Left lung (tissue), 10 donors: Measurements from ENCODE around the gene SAMD1. TPM values are rescaled to one million over a fixed set of nuclear protein-coding genes. Genes with fewer than 3 reads are reported as not detected.

Experiments
- ATAC-seq: fragments of 200-7000 bp; cut with Tn5 transposase; one replicate; pipeline ENCODE4 v1.9.1; 2020; ENCODE audit warnings: moderate library complexity
- DNase-seq, 4 donors: peaks; one replicate each; pipeline ENCODE4 v3.0.0-alpha.2; 2013 to 2020
- H3K27ac ChIP-seq, 2 donors: fragments of 200-600 bp; sonication (generic) in 1 of 2; one replicate each; pipeline versions ENCODE4 v1.5.0 to v1.8.0; 2020 to 2021
- H3K27me3 ChIP-seq, 2 donors: fragments of 200-600 bp; sonication (generic) in 1 of 2; one replicate each; pipeline versions ENCODE4 v1.5.0 to v1.8.0; 2020 to 2021
- H3K36me3 ChIP-seq, 2 donors: fragments of 200-600 bp; sonication (generic) in 1 of 2; one replicate each; pipeline versions ENCODE4 v1.5.0 to v1.8.0; 2020 to 2021
- H3K4me1 ChIP-seq, 2 donors: fragments of 200-600 bp; one replicate each; pipeline ENCODE4 v1.8.0; 2021
- H3K4me3 ChIP-seq, 2 donors: fragments of 200-600 bp; sonication (generic) in 1 of 2; one replicate each; pipeline versions ENCODE4 v1.5.0 to v1.8.0; 2020 to 2021; ENCODE audit warnings: mild to moderate bottlenecking in 1 of 2
- H3K9me3 ChIP-seq, 2 donors: fragments of 200-600 bp; sonication (generic) in 1 of 2; one replicate each; pipeline versions ENCODE4 v1.5.0 to v1.8.0; 2020 to 2021
- intact Hi-C, 2 donors: fragments of 100-400 bp; cut with DNase I; formaldehyde crosslinking; loops; one replicate each; pipeline versions ENCODE4 v1.11.2 to v1.14.2; 2022
- polyA plus RNA-seq, 6 donors: library from polyadenylated mRNA; unstranded; fragments of 120-200 nt; gene quantifications; one replicate each; pipeline ENCODE4 v1.2.1, GENCODE V29; 2013; ENCODE audit not compliant: insufficient read length in 6 of 6
- total RNA-seq, 2 donors: library from RNA; stranded (reverse); fragmentation: NEBNext Ultra II Directional; extraction: Animal tissue kit (Norgen Biotek cat#: 25700); gene quantifications; one replicate each; pipeline ENCODE4 v1.2.1, GENCODE V29; 2021
- TF ChIP-seq, protein P1 (sequence below), 2 donors: fragments of 200-600 bp; sonication (generic) in 1 of 2; IDR thresholded peaks; one replicate each; pipeline versions ENCODE4 v1.5.0 to v1.8.0; 2021; ENCODE audit warnings: antibody characterized with exemption in 2 of 2
- donor health status: DM: no; HTN: yes; CAD: no.
- donor health status: DM: no; HTN: no; CAD: no.

Gene SAMD1
- total and polyA plus RNA-seq, 8 donors, result 37.8 to 56.9 (median 49.0) TPM

DNA sequence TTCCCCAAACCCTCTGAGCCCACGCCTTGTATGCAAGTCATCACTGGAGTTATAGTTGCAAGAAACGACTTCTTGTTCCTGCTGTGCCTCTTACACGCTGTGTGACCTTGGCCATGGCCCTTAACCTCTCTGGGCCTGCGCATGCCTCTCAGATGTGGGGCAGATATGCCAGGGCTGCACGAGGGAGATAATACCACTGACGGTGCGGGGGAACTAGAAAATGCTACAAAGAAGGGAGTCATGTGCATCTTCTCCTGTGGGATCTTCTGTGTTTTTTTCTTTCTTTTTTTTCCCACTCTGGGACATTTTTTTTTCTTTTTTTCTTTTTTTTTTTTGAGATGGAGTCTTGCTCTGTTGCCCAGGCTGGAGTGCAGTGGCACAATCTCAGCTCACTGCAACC is 4.3 kb upstream of the SAMD1 start:
- H3K9me3 ChIP-seq, result peaks cover 0 to 11% of the 10 kb centered on the region in 2 donors
- H3K4me3 ChIP-seq, result no peak overlapping the region
- H3K36me3 ChIP-seq, result peaks cover 0 to 48% of the 10 kb centered on the region in 2 donors
- DNase-seq (no peak), ATAC-seq (no peak)
- TF ChIP-seq, protein P1, sequence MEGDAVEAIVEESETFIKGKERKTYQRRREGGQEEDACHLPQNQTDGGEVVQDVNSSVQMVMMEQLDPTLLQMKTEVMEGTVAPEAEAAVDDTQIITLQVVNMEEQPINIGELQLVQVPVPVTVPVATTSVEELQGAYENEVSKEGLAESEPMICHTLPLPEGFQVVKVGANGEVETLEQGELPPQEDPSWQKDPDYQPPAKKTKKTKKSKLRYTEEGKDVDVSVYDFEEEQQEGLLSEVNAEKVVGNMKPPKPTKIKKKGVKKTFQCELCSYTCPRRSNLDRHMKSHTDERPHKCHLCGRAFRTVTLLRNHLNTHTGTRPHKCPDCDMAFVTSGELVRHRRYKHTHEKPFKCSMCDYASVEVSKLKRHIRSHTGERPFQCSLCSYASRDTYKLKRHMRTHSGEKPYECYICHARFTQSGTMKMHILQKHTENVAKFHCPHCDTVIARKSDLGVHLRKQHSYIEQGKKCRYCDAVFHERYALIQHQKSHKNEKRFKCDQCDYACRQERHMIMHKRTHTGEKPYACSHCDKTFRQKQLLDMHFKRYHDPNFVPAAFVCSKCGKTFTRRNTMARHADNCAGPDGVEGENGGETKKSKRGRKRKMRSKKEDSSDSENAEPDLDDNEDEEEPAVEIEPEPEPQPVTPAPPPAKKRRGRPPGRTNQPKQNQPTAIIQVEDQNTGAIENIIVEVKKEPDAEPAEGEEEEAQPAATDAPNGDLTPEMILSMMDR (IDR thresholded peaks at IDR 0.05), result no peak
- H3K27me3 ChIP-seq, result no peaks in the 10 kb centered on the region
- intact Hi-C loops, result no loop called here
- H3K4me1 ChIP-seq, result peaks cover 3 to 14% of the 10 kb centered on the region in 2 donors
- H3K27ac ChIP-seq, result no peak overlapping the region

DNA sequence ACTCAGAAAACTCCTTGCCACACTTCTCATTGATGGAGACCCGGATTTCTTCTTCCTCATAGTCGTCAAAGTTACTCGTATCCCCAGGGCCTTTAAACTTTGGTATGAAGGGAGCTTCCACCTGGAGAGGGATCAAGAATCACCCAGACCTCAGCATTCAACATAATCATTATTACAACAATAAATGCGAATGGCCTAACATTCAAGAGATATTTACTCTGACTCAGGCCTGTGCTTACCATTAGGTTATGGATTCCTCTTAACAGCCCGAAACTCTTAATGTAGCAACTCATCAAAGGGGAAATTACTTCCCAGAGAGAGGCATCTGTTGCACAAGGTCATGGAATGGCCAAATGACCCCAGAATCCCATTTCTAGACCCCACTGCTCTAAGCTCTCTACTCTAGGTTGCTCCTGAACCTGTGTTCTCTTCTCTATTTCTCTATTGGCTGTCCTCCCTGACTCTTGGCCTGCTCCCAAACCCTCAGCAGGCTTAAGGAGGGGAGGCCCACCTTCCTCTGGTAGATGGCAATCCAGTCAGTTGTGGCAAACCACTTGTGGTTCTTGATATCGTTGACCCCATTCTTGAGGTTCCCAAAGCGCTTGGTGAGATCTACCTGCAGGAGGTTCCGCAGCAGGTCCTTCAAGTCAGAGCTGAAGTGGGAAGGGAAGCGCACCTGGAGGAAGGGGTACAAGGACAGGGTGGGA is 2.7 kb upstream of the SAMD1 start:
- intact Hi-C loops, result no loop called here
- no peak for ATAC-seq
- H3K9me3 ChIP-seq, result peaks cover 0 to 11% of the 10 kb centered on the region in 2 donors

DNA sequence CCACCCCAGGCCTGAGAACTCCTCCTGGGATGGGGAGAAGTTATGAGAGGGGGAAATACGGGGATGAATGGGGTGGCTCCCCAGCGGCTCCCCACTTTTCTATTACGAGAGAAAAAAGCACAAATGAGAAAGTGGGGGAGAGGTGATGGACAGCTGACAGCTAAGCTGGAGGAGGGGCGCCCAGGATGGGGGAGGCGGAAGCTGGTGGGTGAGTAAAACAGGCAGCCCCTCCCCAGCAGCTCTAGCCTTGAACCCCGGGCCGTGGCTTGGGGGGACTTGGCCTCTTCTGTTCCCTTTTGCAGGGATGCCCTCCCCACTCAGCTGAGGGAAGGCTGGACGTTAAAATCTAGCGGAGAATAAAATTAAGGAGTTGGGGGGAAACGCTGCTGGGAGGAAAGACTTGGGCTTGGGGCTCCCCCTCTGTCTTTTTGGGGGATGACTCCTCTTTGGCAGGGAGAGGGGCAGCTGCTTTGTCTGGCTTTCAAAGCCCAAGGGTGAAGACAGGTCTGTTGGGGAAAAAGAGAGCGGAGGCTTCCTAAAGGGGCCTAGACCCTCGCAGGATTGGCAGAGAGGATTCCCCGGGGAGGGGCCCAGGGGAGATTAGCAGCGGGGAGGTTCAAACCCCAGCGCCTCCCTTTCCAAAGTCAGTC is 1.4 kb upstream of the SAMD1 start:
- TF ChIP-seq, protein P1 (IDR thresholded peaks at IDR 0.05), result no peak
- peaks cover 0 to 38% of the 10 kb centered on the region in 2 donors for H3K36me3 ChIP-seq
- DNase-seq, result no peak
- H3K4me3 ChIP-seq, result peak overlapping the region; percentile 73 to 79
- peak overlapping the region; percentile 87 to 93 for H3K27ac ChIP-seq
- ATAC-seq, result peak; percentile 2
- peaks cover 0 to 11% of the 10 kb centered on the region in 2 donors for H3K9me3 ChIP-seq
- H3K4me1 ChIP-seq, result peaks cover 7 to 25% of the 10 kb centered on the region in 2 donors
- no peaks in the 10 kb centered on the region for H3K27me3 ChIP-seq
- intact Hi-C loops, result no loop called here

More for the DNA sequence above, 2.7 kb upstream of the SAMD1 start:
- DNase-seq, result no peak
- Histone ChIP-seq H3K27me3 (no peaks in the 10 kb centered on the region), H3K4me3 (no peak overlapping the region), H3K27ac (no peak overlapping the region), H3K4me1 (peaks cover 7 to 25% of the 10 kb centered on the region in 2 donors), H3K36me3 (peaks cover 0 to 40% of the 10 kb centered on the region in 2 donors)
- TF ChIP-seq, protein P1 (IDR thresholded peaks at IDR 0.05), result no peak

DNA sequence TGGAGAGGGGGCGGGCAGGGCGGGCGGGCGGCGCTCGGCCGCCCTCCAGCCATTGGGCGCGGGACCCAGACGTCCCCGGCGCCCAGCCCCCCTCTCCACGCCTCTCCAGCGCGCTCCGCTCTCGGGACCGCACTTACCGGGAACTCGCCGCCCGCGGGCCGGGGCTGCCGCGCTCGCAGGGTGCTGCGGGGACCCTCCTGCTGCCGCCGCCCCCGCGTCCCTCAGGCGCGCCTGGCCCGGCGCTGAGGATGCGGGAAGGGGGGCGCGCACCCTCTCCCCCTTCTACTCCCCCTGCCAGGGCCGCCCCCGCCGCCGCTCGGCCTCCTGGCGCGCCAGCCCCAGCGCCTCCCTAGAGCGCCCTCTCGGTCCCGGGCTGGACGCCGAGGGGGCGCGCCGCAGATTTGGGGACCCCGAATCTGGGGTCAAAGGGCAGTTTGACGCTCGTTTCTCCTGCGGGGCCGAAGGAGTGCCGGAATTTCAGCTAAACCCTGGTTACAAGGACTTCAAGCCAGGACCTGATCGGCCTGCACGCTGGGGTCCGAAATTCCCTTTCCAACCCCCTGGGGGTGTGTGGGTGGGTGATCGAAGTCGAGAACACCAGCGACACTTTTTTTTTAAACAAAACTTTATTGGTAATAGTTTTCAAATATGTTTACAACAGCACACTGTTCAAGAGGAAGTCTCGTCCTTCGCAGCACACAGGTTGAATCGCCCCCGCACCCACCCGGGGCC is 696 bp upstream of the SAMD1 start:
- intact Hi-C loops, result no loop called here
- no peaks in the 10 kb centered on the region for H3K27me3 ChIP-seq
- ATAC-seq (peak; percentile 88), DNase-seq (peak; percentile 69 to 93 (median 81))
- peak overlapping the region; percentile 87 to 93 for H3K27ac ChIP-seq
- H3K9me3 ChIP-seq, result peaks cover 0 to 11% of the 10 kb centered on the region in 2 donors
- H3K4me1 ChIP-seq, result peaks cover 7 to 25% of the 10 kb centered on the region in 2 donors
- peak overlapping the region; percentile 73 to 79 for H3K4me3 ChIP-seq
- TF ChIP-seq, protein P1 (IDR thresholded peaks at IDR 0.05), result peak in 1 of 2 donors; percentile 17
- H3K36me3 ChIP-seq, result peaks cover 0 to 35% of the 10 kb centered on the region in 2 donors
